Caki2 (cell line): ENCODE measurements around the gene SLC39A10. TPM values are rescaled to one million over a fixed set of nuclear protein-coding genes. Genes with fewer than 3 reads are reported as not detected.

Experiments
- DNase-seq: peaks from one replicate; pipeline ENCODE4 v3.0.0-alpha.2; 2015; ENCODE audit warnings: low read depth
- in situ Hi-C: cut with HindIII; loops from 2 replicates; pipeline ENCODE4 v1.10.0; 2016; ENCODE audit warnings: low sequenced_read_pairs, low pct_unique_long_range_greater_than_20kb, mixed read lengths
- total RNA-seq: library from RNA; depleted of rRNA; stranded (reverse); fragments of >200 nt; shearing (Covaris generic); gene quantifications from 2 replicates; pipeline ENCODE4 v1.2.3, GENCODE V29; 2014; ENCODE audit warnings: low replicate concordance

The SLC39A10 gene
- total RNA-seq, 1 experiment from 2014 or later = 27.1 TPM

DNA sequence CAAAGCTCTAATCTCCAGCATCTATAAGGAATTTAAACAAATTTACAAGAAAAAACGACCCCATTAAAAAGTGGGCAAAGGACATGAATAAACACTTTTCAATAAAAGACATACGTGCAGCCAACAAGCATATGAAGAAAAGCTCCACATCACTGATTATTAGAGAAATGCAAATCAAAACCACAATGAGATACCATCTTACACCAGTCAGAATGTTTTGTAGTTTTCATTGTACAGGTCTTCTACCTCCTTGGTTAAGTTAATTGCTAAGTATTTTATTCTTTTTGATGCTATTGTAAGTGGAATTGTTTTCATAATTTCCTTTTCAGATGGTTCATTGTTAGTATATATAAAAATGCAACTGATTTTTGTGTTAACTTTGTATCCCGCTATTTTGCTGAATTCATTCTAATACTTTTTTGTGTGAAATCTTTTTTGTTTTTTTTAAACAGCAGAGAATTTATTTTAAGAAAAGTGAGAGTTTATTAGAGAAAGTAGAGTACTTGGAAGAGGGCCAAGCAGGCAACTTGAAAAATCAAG is 40.7 kb downstream of the SLC39A10 start:
- DNase-seq = no peak
- in situ Hi-C loops = no loop called here

DNA sequence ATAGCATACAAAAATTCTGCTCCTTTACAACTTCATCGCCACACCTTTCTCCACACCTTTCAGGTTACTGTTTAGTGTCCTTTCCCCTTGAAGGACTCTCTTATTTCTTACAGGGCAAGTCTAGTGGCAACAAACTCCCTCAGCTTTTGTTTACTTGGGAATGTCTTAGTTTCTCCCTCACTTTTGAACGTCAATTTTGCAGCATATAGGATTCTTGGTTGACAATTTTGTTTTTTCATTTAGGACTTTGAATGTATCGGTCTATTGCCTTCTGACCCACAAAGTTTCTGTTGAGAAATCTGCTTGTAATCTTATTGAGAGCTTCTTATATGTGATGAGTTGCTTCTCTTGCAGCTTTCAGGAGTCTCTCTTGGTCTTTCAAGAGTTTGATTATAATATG is 43.5 kb downstream of the SLC39A10 start:
- in situ Hi-C loops = no loop called here
- no peak for DNase-seq

DNA sequence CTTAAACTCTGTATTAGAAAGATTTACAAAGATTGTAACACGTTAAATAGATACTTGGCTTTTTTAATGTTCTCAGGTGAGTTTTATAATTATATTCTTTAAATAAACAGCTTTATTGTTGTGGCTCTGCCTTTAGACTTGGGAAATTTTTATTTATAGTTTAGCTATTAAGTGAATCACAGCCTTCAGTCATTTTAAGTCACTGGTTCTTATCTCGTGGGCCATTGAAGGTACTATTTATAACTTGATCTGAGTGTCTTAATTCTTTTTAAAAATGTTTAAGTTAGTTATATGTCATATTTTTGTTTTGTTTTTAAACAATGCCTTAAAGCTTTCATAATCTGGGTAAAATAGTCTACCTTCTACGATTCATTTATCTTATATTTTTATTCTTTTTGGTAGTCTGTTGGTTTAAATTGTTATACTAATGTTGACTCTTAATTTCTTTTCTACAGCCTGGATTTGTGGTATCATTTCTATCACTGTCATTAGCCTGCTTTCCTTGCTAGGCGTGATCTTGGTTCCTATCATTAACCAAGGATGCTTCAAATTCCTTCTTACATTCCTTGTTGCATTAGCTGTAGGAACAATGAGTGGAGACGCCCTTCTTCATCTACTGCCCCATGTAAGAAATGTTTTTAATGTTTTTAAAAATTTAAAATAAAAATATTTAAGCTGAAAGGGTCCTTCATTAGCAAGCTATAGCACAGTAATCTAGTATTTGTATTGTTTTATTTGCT is 49.3 kb downstream of the SLC39A10 start:
- DNase-seq = peak; percentile 41
- in situ Hi-C loops = no loop called here

DNA sequence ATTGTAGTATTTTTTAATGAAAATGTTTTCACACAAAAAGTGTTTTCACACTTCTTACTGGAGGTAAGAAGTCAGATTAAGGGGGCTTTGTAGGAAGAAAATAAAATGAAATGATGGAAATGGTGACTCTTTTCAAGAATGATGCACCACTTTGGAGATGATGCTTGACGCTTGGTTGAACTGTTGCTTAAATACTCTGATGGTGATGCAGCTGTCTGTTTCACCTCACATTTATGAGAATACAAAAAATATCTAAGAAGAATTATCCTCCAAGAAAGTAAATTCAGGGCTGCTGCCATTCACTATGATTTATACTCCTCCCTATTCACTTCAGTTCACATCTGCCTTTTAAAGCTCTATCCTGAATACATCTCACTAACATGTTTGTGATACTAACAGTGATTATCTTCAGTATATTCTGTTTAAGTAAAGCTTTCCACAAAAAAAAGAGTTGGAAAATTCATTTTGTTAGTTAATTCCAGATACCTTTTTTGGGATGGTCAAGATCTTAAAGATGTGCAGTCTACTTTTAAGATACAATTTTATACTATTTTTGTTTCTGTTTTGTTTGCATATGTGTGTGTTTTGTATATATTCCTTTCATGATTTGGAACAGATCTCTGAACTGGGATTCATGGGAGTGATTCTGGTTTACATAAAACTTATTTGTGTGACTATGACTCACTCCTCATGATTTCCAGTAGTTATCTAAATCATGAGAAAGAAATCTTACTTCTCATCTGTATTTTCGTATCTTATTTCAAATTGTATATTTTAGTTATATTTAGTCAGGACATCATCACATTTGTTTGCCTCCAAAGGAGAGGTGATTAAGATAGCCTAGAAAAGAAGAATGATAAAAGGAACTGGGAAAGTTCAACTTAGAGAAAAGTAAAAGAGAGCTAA is 53.1 kb downstream of the SLC39A10 start:
- in situ Hi-C loops = no loop called here
- DNase-seq = no peak

DNA sequence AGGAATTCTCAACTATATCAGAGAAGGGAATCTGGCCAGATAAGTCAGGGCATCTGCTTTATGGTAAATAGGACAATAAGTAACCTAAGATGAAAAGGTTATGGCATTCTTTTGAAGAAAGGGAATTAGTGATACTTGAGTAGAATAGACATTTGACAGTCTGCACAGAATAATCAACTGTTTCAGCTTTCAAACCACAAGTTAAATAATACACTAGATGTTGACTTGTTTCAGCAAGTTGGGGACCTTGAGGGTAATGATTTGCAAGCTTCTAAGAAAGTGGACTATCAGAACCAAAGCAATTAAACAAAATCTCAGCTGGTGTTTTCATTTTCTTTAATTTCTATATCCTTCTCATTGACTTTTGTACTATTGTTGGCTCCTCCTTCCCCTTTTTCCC is 54.5 kb downstream of the SLC39A10 start:
- DNase-seq = peak; percentile 38
- in situ Hi-C loops = no loop called here

DNA sequence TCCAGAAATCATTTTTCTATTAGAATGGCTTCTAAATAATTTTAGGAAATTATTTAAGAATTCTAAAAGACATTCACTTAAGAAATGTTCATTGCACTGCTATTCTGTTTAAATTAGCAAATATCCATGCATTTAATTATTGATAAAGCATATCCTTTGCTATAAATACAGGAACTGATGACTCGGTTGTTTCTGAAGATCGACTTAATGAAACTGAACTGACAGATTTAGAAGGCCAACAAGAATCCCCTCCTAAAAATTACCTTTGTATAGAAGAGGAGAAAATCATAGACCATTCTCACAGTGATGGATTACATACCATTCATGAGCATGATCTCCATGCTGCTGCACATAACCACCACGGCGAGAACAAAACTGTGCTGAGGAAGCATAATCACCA is 59.4 kb downstream of the SLC39A10 start:
- no peak for DNase-seq
- in situ Hi-C loops = no loop called here

DNA sequence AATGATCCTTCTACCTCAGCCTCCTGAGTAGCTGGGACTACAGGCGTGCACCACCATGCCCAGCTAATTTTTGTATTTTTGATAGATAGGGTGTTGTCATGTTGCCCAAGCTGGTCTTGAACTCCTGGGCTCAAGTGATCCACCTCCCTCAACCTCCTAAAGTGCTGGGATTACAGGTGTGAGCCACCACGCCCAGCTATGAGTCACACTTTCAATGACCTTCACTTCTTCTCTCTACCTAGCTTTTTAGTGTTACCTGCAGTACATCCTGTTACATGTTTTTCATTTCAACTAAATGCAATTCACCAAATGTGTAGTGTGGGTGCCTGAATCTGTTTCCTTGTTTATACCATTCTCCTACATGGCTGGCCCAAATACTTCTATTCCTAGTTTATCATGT is 64.0 kb downstream of the SLC39A10 start:
- in situ Hi-C loops = no loop called here
- DNase-seq = no peak

DNA sequence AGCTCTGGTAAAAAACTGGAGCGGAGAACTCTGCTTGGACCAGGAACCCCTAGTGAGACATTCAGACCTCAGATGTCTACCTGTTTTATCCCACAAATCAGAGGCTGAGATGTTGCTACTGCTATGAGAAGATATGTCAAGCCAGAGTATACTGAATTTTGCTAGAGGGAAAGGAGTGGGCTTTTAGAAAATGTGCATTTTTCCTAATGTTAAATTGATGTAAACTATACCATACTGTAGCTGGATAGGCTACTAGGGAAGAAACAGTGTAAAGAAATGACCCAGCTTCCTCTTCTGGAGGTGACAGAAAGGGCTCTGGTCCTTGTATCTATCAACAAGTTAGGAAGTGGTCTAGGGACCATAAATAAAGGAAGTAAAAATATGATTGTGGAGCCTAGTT is 65.0 kb downstream of the SLC39A10 start:
- DNase-seq = no peak
- in situ Hi-C loops = no loop called here

DNA sequence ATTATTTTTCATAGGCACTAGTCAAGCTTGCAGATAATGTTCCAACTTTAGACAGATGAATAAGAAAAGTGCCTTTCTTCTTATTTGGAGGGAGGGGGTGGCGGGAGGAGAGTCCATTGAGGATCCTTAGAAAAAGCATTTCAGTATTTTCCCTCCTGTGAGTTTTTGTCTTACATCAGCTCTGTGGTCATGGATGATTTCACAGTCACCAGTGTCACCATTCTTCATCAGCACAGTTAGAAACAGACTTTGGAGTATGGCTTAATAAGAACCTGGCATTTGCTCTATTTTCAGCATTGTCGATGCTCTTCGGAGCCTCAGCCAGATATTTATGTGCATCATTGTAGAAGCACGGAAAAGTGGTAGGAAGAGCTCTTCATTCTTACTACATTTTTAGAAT is 70.1 kb downstream of the SLC39A10 start:
- in situ Hi-C loops = no loop called here

DNA sequence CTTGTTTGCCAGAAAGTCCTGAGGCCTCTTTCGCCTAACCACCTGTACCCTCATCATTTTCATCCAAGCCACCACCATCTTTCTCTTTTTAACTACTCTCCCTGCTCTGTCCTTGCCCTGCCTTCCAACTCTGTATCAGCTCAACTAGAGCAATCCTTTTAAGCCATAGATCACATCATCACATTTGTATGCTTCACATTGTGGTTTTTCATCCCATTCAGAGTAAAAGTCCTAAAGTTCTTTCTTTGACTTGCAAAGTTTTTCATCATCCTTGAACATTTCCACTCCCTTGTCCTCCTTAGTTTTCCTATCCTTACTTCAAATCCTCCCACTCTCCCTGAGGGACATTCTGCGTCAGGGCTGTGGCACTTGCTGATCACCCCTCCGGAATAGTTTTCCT is 73.9 kb downstream of the SLC39A10 start:
- DNase-seq = no peak
- in situ Hi-C loops = no loop called here

More for the DNA sequence above, 70.1 kb downstream of the SLC39A10 start:
- no peak for DNase-seq

DNA sequence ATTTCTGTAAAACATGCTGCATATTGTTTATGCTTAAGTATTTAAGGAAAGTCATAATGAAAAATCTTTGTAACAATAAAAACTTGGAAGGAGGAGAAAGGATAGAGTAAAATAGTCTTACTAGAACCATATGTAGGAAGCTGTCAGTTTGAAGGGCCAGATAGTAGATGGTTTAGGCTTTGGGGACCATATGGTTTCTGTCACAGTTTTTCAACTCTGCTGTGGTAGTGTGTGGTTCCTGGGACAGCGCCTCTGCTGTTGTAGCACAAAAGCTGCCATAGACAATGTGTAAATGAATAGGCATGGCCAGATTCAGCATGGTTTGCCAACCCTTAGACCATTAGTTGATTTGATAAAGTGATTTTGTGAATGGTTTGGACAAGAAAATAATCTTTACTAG is 75.5 kb downstream of the SLC39A10 start:
- no peak for DNase-seq
- in situ Hi-C loops = no loop called here

DNA sequence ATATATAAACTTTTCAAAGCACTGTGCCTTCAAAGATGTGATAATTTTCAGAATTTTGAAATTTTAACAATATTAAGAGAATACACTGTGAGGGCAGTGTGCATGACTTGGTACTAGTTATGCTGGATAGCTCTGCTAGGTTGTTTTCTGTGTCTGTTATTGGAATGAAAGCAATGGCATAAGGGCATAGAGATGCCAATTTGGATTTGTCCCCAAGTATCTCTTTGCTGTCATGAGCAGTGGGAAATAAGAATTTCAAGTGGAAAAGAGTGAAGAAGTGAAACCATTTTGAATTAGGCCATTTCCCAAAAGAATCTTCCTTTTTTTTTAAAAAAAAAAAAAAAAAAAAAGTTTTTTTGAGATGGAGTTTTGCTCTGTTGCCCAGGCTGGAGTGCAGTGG is 76.8 kb downstream of the SLC39A10 start:
- no peak for DNase-seq
- in situ Hi-C loops = no loop called here

DNA sequence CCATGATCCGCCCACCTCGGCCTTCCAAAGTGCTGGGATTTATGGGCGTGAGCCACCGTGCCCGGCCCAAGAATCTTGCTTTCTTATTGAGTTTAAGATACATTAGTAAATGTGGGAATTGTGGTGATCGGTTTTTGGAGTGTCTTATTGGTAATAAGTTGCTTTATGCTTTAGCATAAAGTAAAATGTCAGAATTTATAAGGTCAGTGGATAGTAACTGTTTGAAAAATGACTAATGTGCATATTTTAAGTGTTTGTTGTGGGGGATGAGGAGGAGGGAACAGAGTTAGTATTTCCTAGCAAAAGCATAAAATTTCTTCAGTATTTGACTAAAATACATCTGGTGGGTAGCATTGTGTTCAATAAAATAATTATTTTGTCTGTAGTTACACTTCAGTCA is 77.4 kb downstream of the SLC39A10 start:
- no peak for DNase-seq
- in situ Hi-C loops = no loop called here

DNA sequence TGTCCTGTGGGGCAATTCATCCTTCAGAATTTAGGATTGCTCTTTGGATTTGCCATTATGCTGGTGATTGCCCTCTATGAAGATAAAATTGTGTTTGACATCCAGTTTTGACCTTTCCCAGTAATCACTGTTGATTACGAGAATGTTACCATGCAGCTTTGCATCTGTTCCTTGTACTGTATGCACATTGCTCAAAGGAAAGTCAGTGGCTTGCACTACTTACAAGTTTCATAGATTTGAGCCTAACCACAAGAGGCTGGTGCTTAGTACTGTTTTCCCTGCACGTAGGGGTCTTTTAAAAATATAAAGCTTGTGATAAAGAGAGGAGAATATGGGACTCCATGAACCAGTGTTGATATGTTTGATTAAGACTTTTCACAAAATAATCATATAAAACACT is 77.9 kb downstream of the SLC39A10 start:
- no peak for DNase-seq
- in situ Hi-C loops = no loop called here

DNA sequence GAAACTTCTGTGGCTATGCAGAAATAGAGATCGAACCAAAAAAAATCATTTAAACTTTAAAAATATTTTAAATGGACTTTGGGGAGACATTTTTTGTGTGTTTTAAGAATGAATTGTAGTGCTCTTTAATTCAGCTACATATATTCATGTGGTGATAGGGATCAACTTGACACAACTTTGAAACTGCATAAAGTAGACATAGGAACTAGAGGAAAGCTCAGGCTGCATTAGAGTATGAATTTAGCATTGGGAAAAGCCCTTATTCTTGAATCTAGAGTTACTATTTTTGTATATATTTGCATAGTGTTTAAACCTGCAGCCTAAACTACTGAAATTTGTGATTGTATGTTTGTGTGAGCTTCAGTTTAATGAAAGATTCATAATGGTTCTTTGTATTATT is 78.3 kb downstream of the SLC39A10 start:
- no peak for DNase-seq
- in situ Hi-C loops = no loop called here

DNA sequence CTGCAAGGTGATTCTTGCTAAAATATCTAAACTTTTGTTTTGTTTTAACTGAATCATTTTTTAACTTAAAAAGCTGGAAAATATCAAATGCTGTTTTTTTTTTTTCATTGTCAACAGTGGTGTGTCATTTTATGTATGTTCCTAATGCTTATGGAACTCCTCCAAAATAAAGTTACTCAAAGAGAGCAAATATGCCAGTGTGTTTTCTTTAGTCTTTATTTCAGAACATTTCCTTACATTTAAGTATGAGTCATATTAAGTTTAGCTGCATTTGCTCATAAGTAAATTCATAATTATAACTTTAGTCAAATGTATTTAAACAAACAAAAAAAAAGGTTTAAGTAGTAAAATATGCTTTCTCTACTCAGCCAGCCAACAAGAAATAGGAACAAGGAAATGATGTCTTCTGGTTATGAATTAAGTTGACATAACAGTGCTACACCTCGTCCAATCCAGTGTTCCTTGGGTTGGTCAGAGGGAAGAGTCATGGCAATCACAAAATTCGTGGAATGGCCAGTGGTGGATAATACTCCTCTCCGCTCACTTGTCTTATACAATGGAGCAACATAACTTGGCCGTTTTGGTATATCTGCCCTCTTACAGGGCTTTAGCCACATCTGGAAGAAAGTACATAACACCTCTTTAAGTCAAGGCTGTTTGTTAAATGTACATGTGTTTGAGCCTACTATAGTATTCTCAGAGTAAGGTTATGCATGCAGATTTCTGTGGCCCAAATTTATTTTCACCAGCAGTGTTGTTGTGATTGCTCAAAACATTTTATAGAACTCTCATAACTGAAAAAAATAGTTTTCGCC is 80.7 kb downstream of the SLC39A10 start:
- DNase-seq = no peak
- in situ Hi-C loops = no loop called here

DNA sequence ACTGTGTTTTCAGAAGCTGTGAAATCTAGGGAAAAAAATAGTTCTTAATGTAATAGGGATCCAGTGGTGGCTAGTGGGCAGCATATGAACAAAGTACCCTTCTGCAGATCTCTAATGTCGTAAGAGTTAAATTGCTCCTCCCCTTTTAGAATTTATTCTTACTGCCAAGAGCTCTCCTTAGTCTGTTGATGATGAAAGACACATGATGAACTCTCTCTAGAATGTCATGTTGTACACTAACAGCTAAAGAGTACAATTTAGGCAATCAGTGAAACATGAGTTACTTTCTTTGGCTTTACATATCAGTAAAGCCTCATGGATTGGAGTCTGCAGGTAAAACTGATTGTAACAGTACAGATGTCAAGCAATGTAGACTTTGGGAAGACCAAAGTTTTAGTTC is 84.2 kb downstream of the SLC39A10 start:
- no peak for DNase-seq

DNA sequence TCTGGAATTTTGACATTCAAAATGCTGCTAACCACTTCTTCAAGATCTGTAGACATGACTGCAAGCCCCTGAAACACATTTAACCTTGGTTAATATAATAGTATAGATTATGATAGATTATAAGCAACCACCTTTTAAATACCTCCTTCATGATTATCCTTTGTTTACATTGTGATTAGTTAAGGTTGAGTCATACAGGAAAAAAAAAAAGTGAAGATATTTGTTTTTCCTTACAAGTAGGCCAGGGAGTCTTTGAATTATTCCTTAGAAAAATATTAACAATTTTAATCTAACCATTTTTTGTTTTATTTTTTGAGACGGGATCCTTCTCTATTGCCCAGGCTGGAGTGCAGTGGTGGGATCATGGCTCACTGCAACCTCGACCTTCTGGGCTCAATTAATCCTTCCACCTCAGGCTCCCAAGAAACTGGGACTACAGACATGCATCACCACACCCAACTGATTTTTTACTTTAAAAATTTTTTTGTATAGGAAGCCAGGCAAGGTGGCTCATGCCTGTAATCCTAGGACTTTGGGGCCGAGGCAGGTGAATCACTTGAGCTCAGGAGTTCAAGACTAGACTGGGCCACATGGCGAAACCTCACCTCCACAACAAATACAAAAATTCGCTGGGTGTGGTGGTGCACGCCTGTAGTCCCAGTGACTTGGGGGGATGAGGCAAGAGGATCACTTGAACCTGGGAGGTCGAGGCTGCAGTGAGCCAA is 99.4 kb downstream of the SLC39A10 start:
- in situ Hi-C loops = no loop called here
- peak; percentile 47 for DNase-seq

More for the DNA sequence above, 84.2 kb downstream of the SLC39A10 start:
- in situ Hi-C loops = no loop called here
